Measurements from ENCODE around the gene PCBP1.

PCBP1 gene

GRCh38 chr2:70087702-70088597 lies 673 bp downstream of the PCBP1 start:
- H3K4me3 ChIP-seq (ENCODE audit: low read length): peak overlapping the region; percentile 95
- peak; percentile 9 for TF ChIP-seq CTCF (conservative IDR thresholded peaks at IDR 0.05; ENCODE audit: low read depth, low read length)
- DNase-seq (ENCODE audit: low read depth): no peak

- H3K4me3 ChIP-seq (ENCODE audit: low read length): peak overlapping the region; percentile 95
- TF ChIP-seq CTCF (conservative IDR thresholded peaks at IDR 0.05; ENCODE audit: low read depth, low read length): no peak
- DNase-seq (ENCODE audit: low read depth): no peak
Measured at GRCh38 chr2:70088598-70089219, 1.4 kb downstream of the PCBP1 start.

GRCh38 chr2:70089220-70089982 lies 2.1 kb downstream of the PCBP1 start:
- no peak for TF ChIP-seq CTCF (conservative IDR thresholded peaks at IDR 0.05; ENCODE audit: low read depth, low read length)
- DNase-seq (ENCODE audit: low read depth): no peak
- H3K4me3 ChIP-seq (ENCODE audit: low read length): peak overlapping the region; percentile 95

- H3K4me3 ChIP-seq (ENCODE audit: low read length): peak overlapping the region; percentile 95
- TF ChIP-seq CTCF (conservative IDR thresholded peaks at IDR 0.05; ENCODE audit: low read depth, low read length): no peak
- DNase-seq (ENCODE audit: low read depth): no peak
Measured at GRCh38 chr2:70089983-70090525, 2.8 kb downstream of the PCBP1 start.

- no peak overlapping the region for H3K4me3 ChIP-seq (ENCODE audit: low read length)
Measured at GRCh38 chr2:70090706-70091334, 3.5 kb downstream of the PCBP1 start.

More at GRCh38 chr2:70090706-70091334, 3.5 kb downstream of the PCBP1 start:
- no peak for DNase-seq (ENCODE audit: low read depth)
- TF ChIP-seq CTCF (conservative IDR thresholded peaks at IDR 0.05; ENCODE audit: low read depth, low read length): no peak

Data from retinal pigment epithelial cell (primary cell).